Endometrial microvascular endothelial cells (primary cell): ENCODE data around the gene CUTC. TPM values are rescaled to one million over a fixed set of nuclear protein-coding genes. Genes with fewer than 3 reads are reported as not detected.

Experiments used
- in situ Hi-C: cut with HindIII; loops from 2 replicates; pipeline ENCODE4 v1.10.0; 2017; ENCODE audit warnings: low sequenced_read_pairs, low pct_unique_long_range_greater_than_20kb; ENCODE audit errors: inconsistent ontology term
- total RNA-seq: library from RNA; depleted of rRNA; stranded (reverse); fragments of >200 nt; gene quantifications from one replicate; pipeline ENCODE4 v1.2.3, GENCODE V29; 2015; ENCODE audit errors: inconsistent ontology term

CUTC gene
- total RNA-seq, 1 donor from 2014 or later = 33.2 TPM

GRCh38 chr10:99805190-99805589, 73.2 kb downstream of the CUTC start:
- in situ Hi-C loops = no loop called here

Other genes with a start within 250 kb of the CUTC start
- gene NKX2-3, start 199.3 kb upstream of the CUTC start, total RNA-seq = not detected
- 14.7 TPM for gene SLC25A28, start 111.8 kb upstream of the CUTC start, total RNA-seq
- 18.8 TPM for gene ENTPD7, start 72.7 kb upstream of the CUTC start, total RNA-seq
- 39.1 TPM for gene COX15, start 107 bp upstream of the CUTC start, total RNA-seq
- 0.65 TPM for gene ABCC2, start 50.4 kb downstream of the CUTC start, total RNA-seq